NCI-H1417 treated with DMSO at 0.1 percent for 48 hours (cell line): ENCODE measurements around the gene STX4.

Source experiments
- DNase-seq: peaks from one replicate; lab custom pipeline; 2025; lab: John Stamatoyannopoulos, UW

The STX4 gene

DNA sequence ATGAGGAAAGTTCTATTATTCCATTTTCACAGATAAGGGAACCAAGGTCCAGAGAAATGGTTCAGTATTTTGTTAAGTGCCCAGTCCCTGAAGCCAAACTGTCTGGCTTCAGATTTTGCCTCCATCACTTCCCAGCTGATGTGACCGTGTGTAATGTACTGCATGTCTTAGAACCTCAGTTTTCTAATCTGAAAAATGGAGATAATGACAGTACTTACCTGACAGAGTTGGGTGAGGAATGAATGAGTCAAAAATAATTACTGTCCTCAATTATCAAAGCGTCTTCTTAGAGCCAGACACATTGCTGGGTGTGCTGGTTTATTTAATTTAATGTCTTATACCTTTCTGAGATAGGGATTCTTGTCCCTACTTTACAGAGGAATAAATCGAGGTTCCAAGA, 34.0 kb downstream of the STX4 start:
- DNase-seq, result no peak

DNA sequence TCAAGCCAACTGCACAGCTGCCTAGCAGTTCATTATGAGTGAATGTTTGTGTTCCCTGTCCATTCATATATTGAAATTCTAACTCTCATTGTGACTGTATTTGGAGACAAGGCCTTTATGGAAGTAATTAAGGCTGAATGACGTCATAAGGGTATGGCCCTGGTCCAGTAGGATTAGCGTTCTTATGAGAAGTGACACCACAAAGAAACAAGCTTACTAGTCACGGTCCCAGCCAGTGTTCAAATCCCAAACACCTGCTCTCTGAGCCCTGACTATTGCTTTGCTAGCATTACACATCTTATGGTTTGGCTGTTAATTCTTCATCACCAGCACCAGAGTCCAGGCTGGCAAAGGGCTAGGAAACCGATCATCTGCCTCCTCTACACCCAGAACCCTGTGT, 38.5 kb downstream of the STX4 start:
- no peak for DNase-seq

DNA sequence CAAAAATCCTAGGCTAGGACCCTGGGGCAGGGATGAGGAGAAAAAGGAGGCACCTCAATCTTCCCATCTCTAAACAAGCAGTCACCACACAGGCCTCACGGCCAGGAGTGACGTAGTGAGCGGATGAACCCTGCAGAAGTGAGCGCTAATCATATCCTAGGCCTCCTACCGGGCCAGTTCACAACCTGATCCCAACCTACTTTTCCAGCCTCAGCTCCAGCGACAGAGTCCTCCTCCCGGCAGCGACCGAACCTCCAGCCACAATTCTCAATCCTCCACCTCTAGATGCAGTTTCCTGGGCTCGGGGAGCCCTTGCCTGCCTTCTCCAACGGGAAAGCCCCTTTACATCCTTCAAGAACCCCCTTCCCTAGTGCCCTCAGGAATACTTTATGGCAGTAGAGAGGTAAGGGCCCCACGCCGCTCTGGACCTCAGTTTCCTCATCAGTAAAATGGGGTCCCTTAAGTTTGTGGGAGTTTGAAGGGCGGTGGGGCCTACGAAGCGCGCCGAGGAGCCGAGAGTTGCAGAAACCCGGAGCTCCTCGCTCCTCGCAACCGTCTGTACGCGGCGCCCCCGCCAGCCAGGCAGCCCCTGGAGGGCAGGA, 39.3 kb downstream of the STX4 start:
- no peak for DNase-seq

DNA sequence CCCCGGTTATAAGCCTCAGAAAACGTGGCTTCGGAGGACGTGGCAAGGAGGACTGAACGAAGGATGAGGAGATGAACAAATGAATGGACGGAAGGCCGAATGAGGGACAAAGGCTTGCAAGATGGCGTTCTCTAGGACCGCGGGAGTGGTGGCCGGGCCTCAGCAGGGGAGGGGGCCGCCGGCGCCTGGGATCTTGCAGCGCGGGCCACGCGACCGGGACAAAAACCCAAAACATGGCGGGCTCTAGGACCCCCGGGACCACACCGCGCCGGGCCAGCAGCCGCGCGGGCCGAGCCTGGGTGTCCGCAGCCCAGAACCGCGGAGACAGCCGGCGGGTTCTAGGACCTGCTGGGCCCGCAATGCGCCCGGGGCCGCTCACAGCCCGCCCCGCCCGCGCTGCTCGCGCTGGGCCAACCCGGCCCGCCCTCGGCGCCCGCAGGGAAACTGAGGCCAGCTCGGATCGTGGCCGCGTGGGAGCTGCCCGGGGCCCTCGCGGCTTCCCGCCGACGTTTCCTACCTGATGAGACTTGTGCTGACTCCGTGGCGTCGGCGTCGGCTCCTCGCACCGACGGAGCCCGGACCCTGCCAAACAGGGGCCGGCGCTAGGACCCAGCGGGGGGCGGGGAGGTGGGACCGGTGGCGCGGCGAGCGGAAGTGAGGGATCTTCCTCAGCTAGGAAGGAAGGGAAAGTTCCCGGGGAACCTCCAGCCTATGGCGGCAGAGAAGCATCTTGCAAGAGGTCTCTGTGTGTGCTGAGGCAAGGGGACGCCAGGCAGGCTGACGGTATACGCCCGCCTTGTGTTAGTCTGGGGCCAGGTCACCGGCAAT, 40.0 kb downstream of the STX4 start:
- DNase-seq, result peak; percentile 26

DNA sequence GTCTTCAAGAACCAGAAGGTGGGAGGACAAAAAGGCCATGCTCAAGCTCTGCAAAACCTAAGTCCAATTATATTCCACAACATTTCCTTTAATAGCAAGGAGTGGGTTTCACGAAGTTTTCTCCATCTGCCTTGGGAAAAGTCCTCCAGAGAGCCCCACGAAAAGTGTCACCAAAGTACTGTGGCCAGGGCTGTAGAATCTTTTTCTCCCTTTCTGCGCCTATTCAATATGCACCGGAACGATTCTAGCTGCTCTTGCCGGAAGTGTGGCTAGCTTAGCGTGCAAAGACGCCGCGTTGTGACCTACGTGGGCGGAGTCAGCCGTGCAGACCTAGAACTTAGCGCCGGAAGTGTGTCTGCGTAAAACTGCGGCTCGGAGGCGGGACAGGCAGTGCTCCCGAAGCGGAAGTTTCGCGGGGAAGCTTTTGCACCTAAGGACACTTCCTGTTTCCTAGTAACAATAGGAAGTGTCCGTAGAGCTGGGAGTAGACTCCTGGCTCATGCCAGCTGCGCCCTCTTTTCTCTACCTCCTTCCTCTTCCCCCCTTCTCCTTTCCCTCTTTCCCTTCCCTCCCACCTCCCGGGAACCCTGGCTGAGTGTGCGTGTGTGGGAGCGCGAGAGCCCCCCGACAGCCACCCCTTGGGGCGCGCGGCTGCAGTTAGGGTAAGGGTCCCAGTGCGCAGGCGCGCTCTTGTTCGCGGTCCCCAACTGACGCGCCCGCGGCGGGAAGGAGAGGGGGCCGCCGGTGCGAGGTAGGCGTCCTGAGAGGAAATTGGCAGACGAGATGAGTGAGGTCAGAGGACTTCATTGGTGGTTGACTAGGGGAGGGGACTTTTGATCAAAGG, 40.8 kb downstream of the STX4 start, which contains the start of the genes ZNF646 and ZNF668:
ZNF646 (plus strand) TSS at position 453 of the 844 bp plus-strand sequence. CDS start 1,903 bp downstream, outside the sequence.
ZNF668 (minus strand) TSS at position 271 of the 844 bp plus-strand sequence. CDS start 9,781 bp downstream, outside the sequence.
- DNase-seq, result peak; percentile 95

DNA sequence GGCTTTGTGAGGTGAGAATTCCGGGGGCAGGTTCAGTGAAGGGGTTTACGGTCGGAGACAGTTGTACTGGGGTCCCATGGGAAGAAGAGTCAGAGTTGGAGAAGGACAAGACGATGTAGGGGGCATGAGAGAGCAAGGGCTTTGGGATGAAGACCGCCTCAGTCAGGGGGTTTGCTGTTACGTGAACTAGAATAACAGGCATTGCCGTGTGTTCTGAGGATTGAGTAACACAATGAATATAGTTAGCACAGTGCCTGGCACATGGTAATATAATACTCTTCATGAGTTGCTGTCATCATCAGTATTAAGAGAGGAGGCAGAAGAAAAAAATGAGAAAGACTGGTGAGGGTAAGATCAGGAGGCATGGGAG, 41.4 kb downstream of the STX4 start:
- DNase-seq, result no peak

DNA sequence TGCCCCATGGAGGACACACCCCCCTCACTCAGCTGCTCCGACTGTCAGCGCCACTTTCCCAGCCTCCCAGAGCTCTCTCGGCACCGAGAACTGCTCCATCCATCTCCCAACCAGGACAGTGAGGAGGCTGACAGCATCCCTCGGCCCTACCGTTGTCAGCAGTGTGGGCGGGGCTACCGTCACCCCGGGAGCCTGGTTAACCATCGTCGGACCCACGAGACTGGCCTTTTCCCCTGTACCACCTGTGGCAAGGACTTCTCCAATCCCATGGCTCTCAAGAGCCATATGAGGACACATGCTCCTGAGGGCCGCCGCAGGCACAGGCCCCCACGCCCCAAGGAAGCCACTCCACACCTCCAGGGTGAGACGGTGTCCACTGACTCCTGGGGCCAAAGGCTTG, 43.0 kb downstream of the STX4 start:
- no peak for DNase-seq

DNA sequence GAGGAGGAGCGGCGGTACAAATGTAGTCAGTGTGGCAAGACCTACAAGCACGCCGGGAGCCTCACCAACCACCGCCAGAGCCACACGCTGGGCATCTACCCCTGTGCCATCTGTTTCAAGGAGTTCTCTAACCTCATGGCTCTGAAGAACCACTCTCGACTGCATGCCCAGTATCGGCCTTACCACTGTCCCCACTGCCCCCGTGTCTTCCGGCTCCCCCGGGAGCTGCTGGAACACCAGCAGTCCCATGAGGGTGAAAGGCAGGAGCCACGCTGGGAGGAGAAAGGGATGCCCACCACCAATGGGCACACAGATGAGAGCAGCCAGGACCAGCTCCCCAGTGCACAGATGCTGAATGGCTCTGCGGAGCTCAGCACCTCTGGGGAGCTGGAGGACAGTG, 43.7 kb downstream of the STX4 start:
- no peak for DNase-seq

DNA sequence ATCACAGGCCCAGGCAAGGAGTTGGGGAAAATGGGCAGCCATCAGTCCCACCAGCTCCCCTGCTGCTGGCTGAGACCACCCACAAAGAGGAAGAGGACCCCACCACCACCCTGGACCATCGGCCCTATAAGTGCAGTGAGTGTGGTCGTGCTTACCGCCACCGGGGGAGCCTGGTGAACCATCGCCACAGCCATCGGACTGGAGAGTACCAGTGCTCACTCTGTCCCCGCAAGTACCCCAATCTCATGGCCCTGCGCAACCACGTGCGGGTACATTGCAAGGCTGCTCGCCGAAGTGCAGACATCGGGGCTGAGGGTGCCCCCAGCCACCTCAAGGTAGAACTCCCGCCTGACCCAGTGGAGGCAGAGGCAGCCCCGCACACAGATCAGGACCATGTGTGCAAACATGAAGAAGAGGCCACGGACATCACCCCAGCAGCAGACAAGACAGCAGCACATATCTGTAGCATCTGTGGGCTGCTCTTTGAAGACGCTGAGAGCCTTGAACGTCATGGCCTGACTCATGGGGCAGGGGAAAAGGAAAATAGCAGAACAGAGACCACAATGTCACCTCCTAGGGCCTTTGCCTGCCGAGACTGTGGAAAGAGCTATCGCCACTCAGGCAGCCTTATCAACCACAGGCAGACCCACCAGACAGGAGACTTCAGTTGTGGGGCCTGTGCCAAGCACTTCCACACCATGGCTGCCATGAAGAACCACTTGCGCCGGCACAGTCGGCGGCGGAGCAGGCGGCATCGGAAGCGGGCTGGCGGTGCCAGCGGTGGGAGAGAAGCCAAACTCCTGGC, 44.4 kb downstream of the STX4 start:
- no peak for DNase-seq

DNA sequence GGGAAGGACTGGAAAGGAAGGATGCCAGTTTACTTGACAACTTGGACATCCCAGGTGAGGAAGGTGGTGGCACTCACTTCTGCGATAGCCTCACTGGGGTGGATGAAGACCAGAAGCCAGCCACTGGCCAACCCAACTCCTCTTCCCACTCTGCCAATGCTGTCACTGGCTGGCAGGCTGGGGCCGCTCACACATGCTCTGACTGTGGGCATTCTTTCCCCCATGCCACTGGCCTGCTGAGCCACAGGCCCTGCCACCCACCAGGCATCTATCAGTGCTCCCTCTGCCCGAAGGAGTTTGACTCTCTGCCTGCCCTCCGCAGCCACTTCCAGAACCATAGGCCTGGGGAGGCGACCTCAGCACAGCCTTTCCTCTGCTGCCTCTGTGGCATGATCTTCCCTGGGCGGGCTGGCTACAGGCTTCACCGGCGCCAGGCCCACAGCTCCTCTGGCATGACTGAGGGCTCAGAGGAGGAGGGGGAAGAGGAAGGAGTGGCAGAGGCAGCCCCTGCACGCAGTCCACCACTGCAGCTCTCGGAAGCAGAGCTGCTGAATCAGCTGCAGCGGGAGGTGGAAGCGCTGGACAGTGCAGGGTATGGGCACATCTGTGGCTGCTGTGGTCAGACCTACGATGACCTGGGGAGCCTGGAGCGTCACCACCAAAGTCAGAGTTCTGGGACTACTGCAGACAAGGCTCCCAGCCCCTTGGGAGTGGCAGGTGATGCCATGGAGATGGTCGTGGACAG, 45.4 kb downstream of the STX4 start:
- no peak for DNase-seq

DNA sequence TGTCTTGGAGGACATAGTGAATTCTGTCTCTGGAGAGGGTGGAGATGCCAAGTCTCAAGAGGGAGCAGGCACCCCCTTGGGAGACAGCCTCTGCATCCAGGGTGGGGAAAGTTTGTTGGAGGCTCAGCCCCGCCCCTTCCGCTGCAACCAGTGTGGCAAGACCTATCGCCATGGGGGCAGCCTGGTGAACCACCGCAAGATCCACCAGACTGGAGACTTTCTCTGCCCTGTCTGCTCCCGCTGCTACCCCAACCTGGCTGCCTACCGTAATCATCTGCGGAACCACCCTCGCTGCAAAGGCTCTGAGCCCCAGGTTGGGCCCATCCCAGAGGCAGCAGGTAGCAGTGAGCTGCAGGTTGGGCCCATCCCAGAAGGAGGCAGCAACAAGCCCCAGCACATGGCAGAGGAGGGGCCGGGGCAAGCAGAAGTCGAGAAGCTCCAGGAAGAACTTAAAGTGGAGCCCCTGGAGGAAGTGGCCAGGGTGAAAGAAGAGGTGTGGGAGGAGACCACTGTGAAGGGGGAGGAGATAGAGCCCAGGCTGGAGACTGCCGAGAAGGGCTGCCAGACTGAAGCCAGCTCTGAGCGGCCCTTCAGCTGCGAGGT, 46.1 kb downstream of the STX4 start:
- no peak for DNase-seq

DNA sequence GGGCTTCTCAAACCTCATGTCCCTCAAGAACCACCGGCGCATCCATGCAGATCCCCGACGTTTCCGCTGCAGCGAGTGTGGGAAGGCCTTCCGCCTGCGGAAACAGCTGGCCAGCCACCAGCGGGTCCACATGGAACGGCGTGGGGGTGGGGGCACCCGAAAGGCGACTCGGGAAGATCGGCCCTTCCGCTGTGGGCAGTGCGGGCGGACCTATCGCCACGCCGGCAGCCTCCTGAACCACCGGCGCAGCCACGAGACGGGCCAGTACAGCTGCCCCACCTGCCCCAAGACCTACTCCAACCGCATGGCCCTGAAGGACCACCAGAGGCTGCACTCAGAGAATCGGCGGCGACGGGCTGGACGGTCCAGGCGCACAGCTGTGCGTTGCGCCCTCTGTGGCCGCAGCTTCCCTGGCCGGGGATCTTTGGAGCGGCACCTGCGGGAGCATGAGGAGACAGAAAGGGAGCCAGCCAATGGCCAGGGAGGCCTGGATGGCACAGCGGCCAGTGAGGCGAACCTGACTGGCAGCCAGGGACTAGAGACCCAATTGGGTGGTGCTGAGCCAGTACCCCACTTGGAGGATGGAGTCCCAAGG, 46.8 kb downstream of the STX4 start:
- DNase-seq, result no peak

DNA sequence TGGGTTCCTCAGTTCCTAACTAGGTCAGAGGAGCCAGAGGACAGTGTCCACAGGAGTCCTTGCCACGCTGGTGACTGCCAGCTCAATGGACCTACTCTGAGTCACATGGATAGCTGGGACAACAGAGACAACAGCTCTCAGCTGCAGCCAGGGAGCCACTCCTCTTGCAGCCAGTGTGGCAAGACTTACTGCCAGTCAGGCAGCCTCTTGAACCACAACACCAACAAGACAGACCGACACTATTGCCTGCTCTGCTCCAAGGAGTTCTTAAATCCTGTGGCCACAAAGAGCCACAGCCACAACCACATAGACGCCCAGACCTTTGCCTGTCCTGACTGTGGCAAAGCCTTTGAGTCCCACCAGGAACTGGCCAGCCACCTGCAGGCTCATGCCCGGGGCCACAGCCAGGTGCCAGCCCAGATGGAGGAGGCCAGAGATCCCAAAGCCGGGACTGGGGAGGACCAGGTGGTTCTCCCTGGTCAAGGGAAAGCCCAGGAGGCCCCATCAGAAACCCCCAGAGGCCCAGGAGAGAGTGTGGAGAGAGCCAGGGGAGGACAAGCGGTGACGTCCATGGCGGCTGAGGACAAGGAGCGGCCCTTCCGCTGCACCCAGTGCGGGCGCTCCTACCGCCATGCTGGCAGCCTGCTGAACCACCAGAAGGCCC, 47.5 kb downstream of the STX4 start:
- DNase-seq, result no peak

DNA sequence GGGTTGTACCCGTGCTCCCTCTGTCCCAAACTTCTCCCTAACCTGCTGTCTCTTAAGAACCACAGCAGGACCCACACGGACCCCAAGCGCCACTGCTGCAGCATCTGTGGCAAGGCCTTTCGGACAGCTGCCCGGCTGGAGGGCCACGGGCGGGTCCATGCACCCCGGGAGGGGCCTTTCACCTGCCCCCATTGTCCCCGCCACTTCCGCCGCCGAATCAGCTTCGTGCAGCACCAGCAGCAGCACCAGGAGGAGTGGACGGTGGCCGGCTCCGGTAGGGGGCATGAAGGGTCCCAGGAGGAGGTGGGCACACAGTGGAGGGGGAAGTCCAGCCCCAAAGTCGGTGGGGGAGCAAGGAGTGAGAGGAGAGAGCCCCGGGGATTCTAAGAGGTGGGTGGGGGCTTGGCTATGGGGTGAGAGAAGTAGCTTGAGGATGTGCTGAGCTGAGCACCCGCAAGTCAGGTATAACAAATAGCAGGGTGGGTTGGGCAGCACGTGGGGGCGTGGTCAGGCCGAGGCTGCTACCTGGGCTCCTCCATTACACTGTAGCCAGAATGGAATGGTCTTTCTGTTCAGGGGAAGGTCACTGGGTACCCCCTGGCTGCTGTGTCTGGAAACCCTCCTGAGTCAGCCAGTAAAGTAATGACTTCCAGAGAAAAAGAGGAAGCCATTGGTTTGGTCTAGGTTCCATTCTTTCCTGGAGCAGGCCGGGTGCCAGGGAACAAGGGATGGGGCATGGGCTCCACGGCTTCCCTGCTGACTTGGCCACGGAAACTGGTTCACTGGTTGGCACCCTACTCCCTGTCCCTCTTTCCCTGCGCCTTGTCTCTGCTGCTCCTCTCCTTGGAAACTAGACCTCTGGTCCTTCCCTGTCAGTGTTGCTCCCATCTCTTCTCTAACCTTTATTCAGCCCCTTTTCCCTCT, 48.3 kb downstream of the STX4 start:
- DNase-seq, result no peak

DNA sequence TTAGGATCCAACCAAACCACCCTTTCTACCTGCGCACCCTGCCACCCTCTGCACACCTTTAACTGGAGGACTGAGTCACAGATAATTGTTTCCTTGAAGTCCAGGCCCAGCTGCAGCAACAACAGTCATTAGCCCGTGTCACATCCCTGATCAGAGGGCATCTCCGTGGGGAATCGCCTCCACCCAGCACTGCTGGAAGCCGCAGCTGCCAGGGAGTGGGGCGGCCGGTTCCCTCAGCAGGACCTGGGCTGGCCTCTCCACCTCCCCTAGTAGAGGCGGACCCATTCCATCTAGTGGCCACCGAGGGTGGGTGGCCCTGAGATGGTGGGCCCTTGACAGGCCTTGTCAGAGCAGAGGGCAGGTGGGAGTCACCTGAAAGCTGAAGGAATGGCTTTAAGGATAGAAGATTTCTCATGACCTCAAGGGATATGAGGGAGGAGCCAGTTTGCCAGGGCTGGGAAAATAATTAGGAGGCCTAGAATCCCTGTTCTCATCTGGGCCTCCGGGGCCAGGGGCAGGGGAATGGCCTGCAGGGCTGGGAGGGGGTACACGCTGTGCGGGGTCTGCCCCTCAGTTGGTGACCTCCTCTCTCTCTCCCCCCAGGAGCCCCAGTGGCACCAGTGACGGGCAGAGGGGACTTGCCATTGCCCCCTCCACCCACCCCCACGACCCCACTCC, 49.1 kb downstream of the STX4 start:
- no peak for DNase-seq

DNA sequence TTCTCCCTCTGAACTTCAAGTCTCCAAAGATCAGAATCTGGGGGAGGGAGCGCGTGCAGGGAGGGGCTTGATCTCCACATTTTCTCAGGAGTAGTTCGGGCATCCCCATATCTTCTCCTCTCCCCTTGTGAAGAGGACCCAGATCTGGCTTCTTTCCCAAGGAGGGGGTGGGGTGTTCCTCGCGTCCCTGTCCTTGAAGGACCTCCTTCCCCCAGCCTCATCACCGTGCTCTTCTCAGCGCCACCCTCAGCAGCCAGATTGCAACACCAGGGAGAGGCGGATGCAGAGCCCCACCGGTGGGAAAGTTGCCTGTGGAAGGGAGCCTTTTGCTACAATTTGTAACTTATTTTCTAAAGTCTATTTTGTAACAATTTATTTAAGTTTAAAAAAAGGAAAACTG, 49.7 kb downstream of the STX4 start:
- DNase-seq, result no peak

DNA sequence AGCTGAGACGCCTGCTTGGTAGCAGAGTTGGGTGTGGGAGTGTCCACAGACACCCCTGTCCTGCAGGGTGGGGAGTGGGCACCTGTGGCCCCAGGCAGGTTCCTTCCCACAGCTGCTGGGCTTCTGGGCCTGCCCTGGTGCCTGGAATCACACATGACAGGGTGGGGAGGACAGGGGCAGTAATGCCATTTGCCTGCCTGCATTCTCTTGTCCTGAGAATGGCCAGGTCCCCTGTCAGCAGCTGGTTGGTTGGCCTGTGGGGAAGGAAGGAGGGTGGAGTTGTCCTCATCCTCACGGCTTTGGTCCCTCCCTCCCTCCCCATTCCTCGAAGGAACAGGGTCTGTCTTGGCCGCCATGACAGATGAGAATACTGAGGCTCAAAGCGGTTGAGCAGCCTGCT, 50.2 kb downstream of the STX4 start:
- DNase-seq, result no peak

DNA sequence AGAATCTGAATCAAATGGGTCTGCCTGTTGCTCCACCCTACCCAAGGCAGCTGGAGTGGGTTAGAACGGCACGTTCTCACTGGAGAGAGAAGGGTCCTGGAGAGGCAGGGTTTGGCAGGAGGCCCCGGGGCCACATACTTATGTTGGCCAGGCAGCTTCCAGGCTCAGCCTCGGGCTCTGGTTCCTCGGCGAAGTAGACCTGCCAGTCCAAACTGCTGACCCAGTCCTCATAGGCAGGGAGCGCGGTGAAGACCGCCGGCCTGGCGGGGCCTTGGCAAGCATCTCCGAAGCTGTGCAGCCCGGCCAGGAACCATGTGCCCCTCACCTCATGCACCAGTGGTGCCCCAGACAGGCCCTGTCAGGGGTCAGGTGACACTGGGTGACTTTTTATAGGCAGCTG, 50.6 kb downstream of the STX4 start:
- DNase-seq, result no peak
